GM18520 (cell line): ENCODE results near the gene ENTPD1.
"Not testable (repeated sequence)": the region's sequence is repeated elsewhere in the genome, so short reads cannot be mapped to it uniquely, and the experiment has no call there.

Experiments
- ATAC-seq: cut with Tn5 transposase; IDR thresholded peaks from one replicate; pipeline ENCODE4 v1.9.1; 2021; ENCODE audit not compliant: unreplicated experiment

ENTPD1 gene

GRCh38 chr10:95758351-95759025, 2.5 kb downstream of the ENTPD1 start:
- ATAC-seq, result peak; percentile 62

GRCh38 chr10:95759233-95759826, 3.4 kb downstream of the ENTPD1 start:
- ATAC-seq, result no peak

- ATAC-seq, result no peak
Measured at GRCh38 chr10:95761939-95762492, 6.1 kb downstream of the ENTPD1 start.

- ATAC-seq, result peak; percentile 77
Measured at GRCh38 chr10:95767884-95768556, 12.1 kb downstream of the ENTPD1 start.

GRCh38 chr10:95770084-95770720, 14.2 kb downstream of the ENTPD1 start:
- ATAC-seq, result no peak

- ATAC-seq, result not testable (repeated sequence)
Measured at GRCh38 chr10:95773454-95773853, 17.5 kb downstream of the ENTPD1 start.

GRCh38 chr10:95777638-95778037, 21.7 kb downstream of the ENTPD1 start:
- ATAC-seq, result not testable (repeated sequence)

GRCh38 chr10:95782318-95782717, 26.4 kb downstream of the ENTPD1 start:
- no peak for ATAC-seq

GRCh38 chr10:95783741-95784140, 27.8 kb downstream of the ENTPD1 start:
- ATAC-seq, result peak; percentile 40

- no peak for ATAC-seq
Measured at GRCh38 chr10:95784279-95784913, 28.4 kb downstream of the ENTPD1 start.

- peak; percentile 25 for ATAC-seq
Measured at GRCh38 chr10:95785317-95785716, 29.4 kb downstream of the ENTPD1 start.

- no peak for ATAC-seq
Measured at GRCh38 chr10:95785942-95786669, 30.1 kb downstream of the ENTPD1 start.

- peak; percentile 6 for ATAC-seq
Measured at GRCh38 chr10:95787447-95787846, 31.5 kb downstream of the ENTPD1 start.

GRCh38 chr10:95788830-95789229, 32.9 kb downstream of the ENTPD1 start:
- ATAC-seq, result no peak

- no peak for ATAC-seq
Measured at GRCh38 chr10:95789902-95790301, 33.9 kb downstream of the ENTPD1 start.

GRCh38 chr10:95790982-95791381, 35.0 kb downstream of the ENTPD1 start:
- ATAC-seq, result peak; percentile 29

GRCh38 chr10:95791425-95791979, 35.5 kb downstream of the ENTPD1 start:
- ATAC-seq, result no peak

- ATAC-seq, result no peak
Measured at GRCh38 chr10:95792211-95792780, 36.3 kb downstream of the ENTPD1 start.

- ATAC-seq, result no peak
Measured at GRCh38 chr10:95792874-95793285, 36.9 kb downstream of the ENTPD1 start.
